HCT116 (cell line): ENCODE results near the gene LRPPRC. TPM values are rescaled to one million over a fixed set of nuclear protein-coding genes. Genes with fewer than 3 reads are reported as not detected.

Source experiments
- ATAC-seq: fragments of 200-7000 bp; cut with Tn5 transposase; 2 replicates; pipeline ENCODE4 v1.9.1; 2020; ENCODE audit warnings: mild to moderate bottlenecking, moderate library complexity
- BruUV-seq: library from RNA; stranded (reverse); fragments of 400-500 nt; replicated peaks from 2 replicates; lab custom pipeline; 2021; lab: Mats Ljungman, UMichigan
- CTCF ChIA-PET: fragments of 300-600 bp; sonication (Branson Sonifier 250); formaldehyde crosslinking; loops from one replicate; lab custom pipeline; 2021; ENCODE audit warnings: antibody characterized with exemption; lab: Charles Lee
- POLR2A ChIA-PET: fragments of 300-600, 350-600 bp; sonication (Branson Sonifier 250); formaldehyde crosslinking; loops from one replicate; lab custom pipeline; 2021; ENCODE audit warnings: antibody characterized with exemption; lab: Charles Lee
- RAD21 ChIA-PET, 2 experiments: fragments of 300-600 bp; sonication (Branson Sonifier 250); formaldehyde crosslinking; loops; one replicate each; lab custom pipeline; 2023; ENCODE audit warnings: low total read pairs in 2 of 2; ENCODE audit not compliant: uncharacterized antibody in 2 of 2, unreplicated experiment in 2 of 2, low non-redundant PET in 1 of 2; lab: Charles Lee
- DNase-seq: peaks from one replicate; pipeline ENCODE4 v3.0.0-alpha.2; 2010; ENCODE audit warnings: low read depth, low spot score
- H2AFZ ChIP-seq: fragments of 200-600 bp; shearing (Covaris generic), sonication (generic); 2 replicates; pipeline ENCODE4 v1.6.1; 2017; ENCODE audit warnings: low read depth, mixed run types, mixed read lengths, antibody characterized with exemption, low read length; ENCODE audit not compliant: poor library complexity, severe bottlenecking
- H3K27ac ChIP-seq: 2 replicates; pipeline ENCODE4 v1.5.1; 2012; ENCODE audit warnings: low read depth, low read length
- H3K27me3 ChIP-seq: fragments of 200-600 bp; sonication (generic); 2 replicates; pipeline ENCODE4 v1.6.1; 2016; ENCODE audit warnings: mixed run types, low read length, mixed read lengths; ENCODE audit not compliant: insufficient read depth
- H3K36me3 ChIP-seq, 2 experiments: fragments of 200-500 bp in 1 of 2; fragments of 200-600 bp in 1 of 2; sonication (Bioruptor generic) in 1 of 2; sonication (generic) in 1 of 2; 2 replicates each; pipeline versions ENCODE4 v1.5.1 to v1.6.1; 2014 to 2016; ENCODE audit warnings: low read length in 2 of 2, inconsistent platforms in 1 of 2, mixed read lengths in 1 of 2, mixed run types in 1 of 2; ENCODE audit not compliant: insufficient read depth in 2 of 2, control insufficient read depth in 1 of 2
- H3K4me1 ChIP-seq, 2 experiments: fragments of 200-600 bp in 1 of 2; sonication (generic) in 1 of 2; 2 replicates each; pipeline versions ENCODE4 v1.5.1 to v1.6.1; 2012 to 2017; ENCODE audit warnings: low read length in 2 of 2, inconsistent platforms in 1 of 2, mild to moderate bottlenecking in 1 of 2, mixed read lengths in 1 of 2, mixed run types in 1 of 2, moderate library complexity in 1 of 2; ENCODE audit not compliant: insufficient read depth in 2 of 2, control insufficient read depth in 1 of 2
- H3K4me2 ChIP-seq: fragments of 200-600 bp; sonication (generic); 2 replicates; pipeline ENCODE4 v1.6.1; 2017; ENCODE audit warnings: mixed run types, low read length, mixed read lengths
- H3K4me3 ChIP-seq, 2 experiments: fragments of 200-600 bp in 1 of 2; sonication (generic) in 1 of 2; replicated peaks in 1 of 2; 2 replicates each; pipeline ENCODE4 v1.5.1; 2011 to 2016; ENCODE audit warnings: low read length in 2 of 2, control low read depth in 1 of 2, low read depth in 1 of 2, mild to moderate bottlenecking in 1 of 2, mixed read lengths in 1 of 2, mixed run types in 1 of 2
- H3K79me2 ChIP-seq: fragments of 200-600 bp; sonication (generic); 2 replicates; pipeline ENCODE4 v1.6.1; 2017; ENCODE audit warnings: mild to moderate bottlenecking, mixed run types, low read length, moderate library complexity, mixed read lengths; ENCODE audit not compliant: insufficient read depth
- H3K9ac ChIP-seq: fragments of 200-600 bp; sonication (generic); 2 replicates; pipeline ENCODE4 v1.6.1; 2016; ENCODE audit warnings: low read length, mixed read lengths
- H3K9me2 ChIP-seq: fragments of 200-600 bp; sonication (generic), shearing (Covaris generic); 2 replicates; pipeline ENCODE4 v1.6.1; 2017; ENCODE audit warnings: mixed run types, mild to moderate bottlenecking, moderate library complexity; ENCODE audit not compliant: insufficient read depth
- H3K9me3 ChIP-seq, 2 experiments: fragments of 200-500 bp in 1 of 2; fragments of 200-600 bp in 1 of 2; sonication (Bioruptor generic) in 1 of 2; sonication (generic) in 1 of 2; 2 replicates each; pipeline ENCODE4 v1.6.1; 2014 to 2017; ENCODE audit warnings: low read length in 2 of 2, mixed read lengths in 2 of 2, inconsistent platforms in 1 of 2, low read depth in 1 of 2, mild to moderate bottlenecking in 1 of 2, mixed run types in 1 of 2, moderate library complexity in 1 of 2; ENCODE audit not compliant: control insufficient read depth in 1 of 2, insufficient read depth in 1 of 2
- H4K20me1 ChIP-seq: fragments of 200-600 bp; sonication (generic), shearing (Covaris generic); 2 replicates; pipeline ENCODE4 v1.6.1; 2017; ENCODE audit warnings: mixed run types, mild to moderate bottlenecking, moderate library complexity; ENCODE audit not compliant: insufficient read depth
- CBX3 ChIP-seq: IDR thresholded peaks from 2 replicates; pipeline ENCODE4 v1.6.1; 2012; ENCODE audit warnings: low read depth
- ELF1 ChIP-seq: IDR thresholded peaks from 2 replicates; pipeline ENCODE4 v1.6.1; 2012; ENCODE audit warnings: low read depth, borderline replicate concordance
- EZH2phosphoT487 ChIP-seq: fragments of 200-600 bp; IDR thresholded peaks from 2 replicates; pipeline ENCODE4 v1.6.1; 2018; ENCODE audit warnings: antibody characterized with exemption, borderline replicate concordance
- FOSL1 ChIP-seq: IDR thresholded peaks from 2 replicates; pipeline ENCODE4 v1.6.1; 2012; ENCODE audit warnings: low read depth
- POLR2AphosphoS5 ChIP-seq: IDR thresholded peaks from 2 replicates; pipeline ENCODE4 v1.6.1; 2011; ENCODE audit warnings: mild to moderate bottlenecking, low read depth, low read length, moderate library complexity
- RAD21 ChIP-seq: IDR thresholded peaks from 2 replicates; pipeline ENCODE4 v1.6.1; 2012; ENCODE audit warnings: low read depth, mild to moderate bottlenecking
- SRF ChIP-seq: IDR thresholded peaks from 2 replicates; pipeline ENCODE4 v1.6.1; 2012; ENCODE audit warnings: low read depth
- TCF7L2 ChIP-seq: IDR thresholded peaks from 2 replicates; pipeline ENCODE4 v1.7.0; 2011; ENCODE audit warnings: borderline replicate concordance, inconsistent platforms; ENCODE audit not compliant: insufficient read depth, insufficient read length; ENCODE audit errors: extremely low read depth
- ZNF274 ChIP-seq: fragments of 200-500 bp; sonication (Bioruptor generic); IDR thresholded peaks from 2 replicates; pipeline ENCODE4 v1.6.1; 2014; ENCODE audit warnings: mild to moderate bottlenecking, low read depth, low read length, inconsistent platforms
- intact Hi-C: fragments of 100-400 bp; cut with micrococcal nuclease; formaldehyde crosslinking; loops from 2 replicates; pipeline ENCODE4 v1.10.0; 2022
- total RNA-seq: library from RNA; stranded (reverse); gene quantifications from one replicate; pipeline ENCODE4 v1.2.1, GENCODE V29; 2021; ENCODE audit not compliant: unreplicated experiment
- TF ChIP-seq, protein P1 (sequence below), 3 experiments: fragments of 200-600 bp in 1 of 3; sonication (generic) in 1 of 3; IDR thresholded peaks in 2 of 3; conservative IDR thresholded peaks in 1 of 3; 2 replicates each; pipeline ENCODE4 v1.5.1; 2012 to 2017; ENCODE audit warnings: low read depth in 2 of 3, low read length in 2 of 3, antibody characterized with exemption in 1 of 3, borderline replicate concordance in 1 of 3, control low read depth in 1 of 3, mild to moderate bottlenecking in 1 of 3, mixed read lengths in 1 of 3, mixed run types in 1 of 3, moderate library complexity in 1 of 3; ENCODE audit not compliant: insufficient read depth in 1 of 3
- TF ChIP-seq, protein P2 (sequence below): IDR thresholded peaks from 2 replicates; pipeline ENCODE4 v1.6.1; 2012

Gene LRPPRC
- total RNA-seq, 1 experiment from 2014 or later = 210 TPM

DNA sequence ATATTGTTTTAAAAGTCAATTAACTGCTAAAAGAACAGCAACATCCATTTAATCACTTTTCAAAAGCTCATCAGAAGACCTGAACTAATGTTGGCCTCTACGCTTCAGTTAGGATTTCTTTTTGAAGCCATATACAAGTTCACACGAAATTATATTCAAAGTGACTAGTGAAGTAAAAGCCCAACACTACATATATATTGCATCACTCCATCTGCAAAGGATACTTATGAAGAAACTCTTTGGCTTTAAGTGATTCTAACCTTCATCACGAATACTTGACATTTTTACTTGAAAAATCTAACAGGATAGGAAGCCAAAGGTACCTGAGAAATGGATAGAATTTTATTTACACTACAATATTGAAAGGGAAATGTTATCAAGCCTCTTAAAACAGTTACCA, 50.4 kb downstream of the LRPPRC start:
- BruUV-seq = no TSS peak
- Histone ChIP-seq H3K9ac (no peak overlapping the region), H3K36me3 (peaks cover 67 to 72% of the 10 kb centered on the region in 2 experiments), H3K79me2 (peaks cover 88% of the 10 kb centered on the region), H3K4me3 (no peak overlapping the region), H4K20me1 (peaks cover 37% of the 10 kb centered on the region; the same call in 1 of the 2 replicates), H3K4me1 (no peaks in the 10 kb centered on the region), H3K9me3 (no peaks in the 10 kb centered on the region), H3K27me3 (no peaks in the 10 kb centered on the region), H3K27ac (no peak overlapping the region), H3K9me2 (no peaks in the 10 kb centered on the region), H2AFZ (no peak overlapping the region), H3K4me2 (no peak overlapping the region)
- ChIA-PET RAD21 (no interaction called here), CTCF (interaction anchor here (0.7 kb wide), 1 partner anchor 18 kb away, joined by 3 read pairs; no protein-coding TSS in a partner anchor), POLR2A (no interaction called here)
- intact Hi-C loops = no loop called here
- TF ChIP-seq FOSL1 = no peak
- TF ChIP-seq, protein P1, sequence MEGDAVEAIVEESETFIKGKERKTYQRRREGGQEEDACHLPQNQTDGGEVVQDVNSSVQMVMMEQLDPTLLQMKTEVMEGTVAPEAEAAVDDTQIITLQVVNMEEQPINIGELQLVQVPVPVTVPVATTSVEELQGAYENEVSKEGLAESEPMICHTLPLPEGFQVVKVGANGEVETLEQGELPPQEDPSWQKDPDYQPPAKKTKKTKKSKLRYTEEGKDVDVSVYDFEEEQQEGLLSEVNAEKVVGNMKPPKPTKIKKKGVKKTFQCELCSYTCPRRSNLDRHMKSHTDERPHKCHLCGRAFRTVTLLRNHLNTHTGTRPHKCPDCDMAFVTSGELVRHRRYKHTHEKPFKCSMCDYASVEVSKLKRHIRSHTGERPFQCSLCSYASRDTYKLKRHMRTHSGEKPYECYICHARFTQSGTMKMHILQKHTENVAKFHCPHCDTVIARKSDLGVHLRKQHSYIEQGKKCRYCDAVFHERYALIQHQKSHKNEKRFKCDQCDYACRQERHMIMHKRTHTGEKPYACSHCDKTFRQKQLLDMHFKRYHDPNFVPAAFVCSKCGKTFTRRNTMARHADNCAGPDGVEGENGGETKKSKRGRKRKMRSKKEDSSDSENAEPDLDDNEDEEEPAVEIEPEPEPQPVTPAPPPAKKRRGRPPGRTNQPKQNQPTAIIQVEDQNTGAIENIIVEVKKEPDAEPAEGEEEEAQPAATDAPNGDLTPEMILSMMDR (IDR thresholded peaks at IDR 0.05 in 2 of 3, conservative IDR thresholded peaks at IDR 0.05 in 1 of 3; ENCODE audit: borderline replicate concordance in 1 of 3, insufficient read depth in 1 of 3, low read depth in 2 of 3, low read length in 2 of 3) = no peak
- no peak for TF ChIP-seq EZH2phosphoT487
- no peak for TF ChIP-seq RAD21
- TF ChIP-seq ELF1 = no peak
- TF ChIP-seq ZNF274 = no peak
- TF ChIP-seq POLR2AphosphoS5 = no peak
- no peak for TF ChIP-seq CBX3
- TF ChIP-seq TCF7L2 = no peak
- TF ChIP-seq, protein P2, sequence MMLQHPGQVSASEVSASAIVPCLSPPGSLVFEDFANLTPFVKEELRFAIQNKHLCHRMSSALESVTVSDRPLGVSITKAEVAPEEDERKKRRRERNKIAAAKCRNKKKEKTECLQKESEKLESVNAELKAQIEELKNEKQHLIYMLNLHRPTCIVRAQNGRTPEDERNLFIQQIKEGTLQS = no peak
- TF ChIP-seq SRF = no peak
- ATAC-seq (no peak), DNase-seq (no peak)
